ENCODE results near the gene ZSCAN29. TPM values are rescaled to one million over a fixed set of nuclear protein-coding genes. Genes with fewer than 3 reads are reported as not detected.

Gene ZSCAN29
- total RNA-seq (10 to 100 TPM; 28.5 to 29.1 TPM), polyA plus RNA-seq (ENCODE audit: insufficient read length in 2 of 2) (10 to 100 TPM; 22.3 to 25.2 TPM)
- long read RNA-seq, donor 1, partial matches to known transcripts = 0 of 1 reads
- long read RNA-seq, donor 1, other reads (novel, unspliced or antisense) = 0 of 1 reads
- long read RNA-seq, donor 2 = 0 reads
- long read RNA-seq, donor 3 = 0 reads
- long read RNA-seq, donor 4 = 0 reads

DNA sequence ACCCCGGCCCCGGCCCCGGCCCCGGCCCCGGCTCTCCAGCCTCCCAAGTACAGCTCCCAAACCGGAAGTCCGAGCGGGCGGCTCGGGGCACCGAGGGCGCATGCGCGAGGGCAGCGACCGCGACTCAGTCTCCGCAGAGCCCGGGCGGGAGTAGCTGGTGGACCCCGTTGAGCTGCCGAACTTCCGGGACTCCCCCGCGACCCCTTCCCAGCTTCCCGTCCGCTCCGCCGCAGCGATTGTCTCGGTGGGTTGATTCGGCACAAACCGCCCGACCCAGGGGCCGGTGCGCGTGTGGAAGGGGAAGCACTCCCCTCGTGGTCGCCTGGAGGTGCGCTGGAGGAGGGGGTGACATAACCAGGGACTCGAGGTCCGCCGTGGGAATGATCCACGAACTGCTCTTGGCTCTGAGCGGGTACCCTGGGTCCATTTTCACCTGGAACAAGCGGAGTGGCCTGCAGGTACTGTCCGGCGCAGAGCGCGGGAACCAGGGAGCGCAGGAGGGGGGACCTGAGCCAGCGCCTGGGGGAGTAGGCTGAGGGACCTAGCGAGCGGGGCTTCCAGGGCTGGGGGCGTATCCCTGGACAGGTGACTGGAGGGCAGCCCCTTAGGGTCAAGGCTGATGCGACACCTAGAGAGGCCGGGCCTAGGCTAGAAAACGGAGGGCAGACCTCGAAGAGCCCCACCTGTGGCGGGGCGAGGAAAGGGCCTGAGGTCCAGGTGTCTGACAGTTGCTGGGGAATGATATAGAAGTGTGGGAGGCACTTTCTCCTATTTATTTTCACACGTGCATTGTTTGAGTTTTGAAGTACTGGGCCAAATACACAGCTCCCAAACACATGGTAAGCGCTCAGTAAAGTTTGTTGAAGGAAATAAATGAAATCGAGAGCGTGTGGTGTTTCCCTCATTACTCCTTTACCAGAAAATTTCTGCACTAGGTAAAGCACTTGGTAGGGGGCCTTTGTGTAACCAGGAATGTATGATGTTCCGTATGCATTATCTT, at the start of gene ZSCAN29, which contains the start of gene TUBGCP4:
TSS of gene ZSCAN29 (minus strand) at position 69 of the 1,000 bp plus-strand sequence. CDS start 1,130 bp downstream, outside the sequence.
TSS of gene TUBGCP4 (plus strand) at position 127 of the 1,000 bp plus-strand sequence. CDS start at position 381, 254 bp downstream.
- Histone ChIP-seq H3K4me1 (ENCODE audit: control insufficient read depth, insufficient read depth, low read length) (peaks cover 17% of the 10 kb centered on the region), H3K27me3 (ENCODE audit: control insufficient read depth, insufficient read depth, low read length) (no peaks in the 10 kb centered on the region), H3K9me3 (ENCODE audit: control insufficient read depth, insufficient read depth, low read length) (no peaks in the 10 kb centered on the region), H3K36me3 (ENCODE audit: control insufficient read depth, insufficient read depth, low read length) (peaks cover 13% of the 10 kb centered on the region), H3K4me3 (ENCODE audit: low read depth, low read length) (peak within 1 kb of the TSS; percentile 89), H3K27ac (ENCODE audit: low read depth, low read length) (peak within 1 kb of the TSS; percentile 11)
- under 1% methylated on average over 52 of the region's 66 CpGs for WGBS (ENCODE audit: insufficient coverage)
- DNase-seq (ENCODE audit: low read depth in 4 of 6, low spot score in 6 of 6) = peak; percentile 61 to 96 (median 78)

DNA sequence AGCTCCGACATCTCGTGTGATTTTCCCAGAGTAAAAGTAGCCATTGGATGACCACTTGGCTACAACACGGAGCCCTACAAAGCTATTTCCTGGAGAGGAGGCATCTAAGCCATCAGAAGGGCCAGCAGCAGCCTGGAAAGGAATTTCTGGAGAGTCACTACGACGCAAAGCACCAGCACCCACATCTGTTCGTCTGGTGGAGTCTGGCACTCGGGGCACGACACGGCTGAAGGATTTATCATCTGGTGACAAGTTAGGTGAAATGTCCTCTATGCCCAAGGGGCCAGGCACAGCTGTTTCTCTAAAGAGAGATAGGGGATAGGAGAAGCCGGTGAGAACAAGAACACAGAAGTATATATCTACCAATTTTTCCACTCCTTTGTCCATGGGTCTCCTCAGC, 49.6 kb upstream of the ZSCAN29 start:
- Histone ChIP-seq H3K36me3 (ENCODE audit: control insufficient read depth, insufficient read depth, low read length) (peaks cover 75% of the 10 kb centered on the region), H3K9me3 (ENCODE audit: control insufficient read depth, insufficient read depth, low read length) (no peaks in the 10 kb centered on the region), H3K4me1 (ENCODE audit: control insufficient read depth, insufficient read depth, low read length) (no peaks in the 10 kb centered on the region), H3K4me3 (ENCODE audit: low read depth, low read length) (no peak overlapping the region), H3K27ac (ENCODE audit: low read depth, low read length) (no peak overlapping the region), H3K27me3 (ENCODE audit: control insufficient read depth, insufficient read depth, low read length) (no peaks in the 10 kb centered on the region)
- DNase-seq (ENCODE audit: low read depth in 4 of 6, low spot score in 6 of 6) = no peak
- WGBS (ENCODE audit: insufficient coverage) = 80% methylated on average over 9 of the region's 10 CpGs

DNA sequence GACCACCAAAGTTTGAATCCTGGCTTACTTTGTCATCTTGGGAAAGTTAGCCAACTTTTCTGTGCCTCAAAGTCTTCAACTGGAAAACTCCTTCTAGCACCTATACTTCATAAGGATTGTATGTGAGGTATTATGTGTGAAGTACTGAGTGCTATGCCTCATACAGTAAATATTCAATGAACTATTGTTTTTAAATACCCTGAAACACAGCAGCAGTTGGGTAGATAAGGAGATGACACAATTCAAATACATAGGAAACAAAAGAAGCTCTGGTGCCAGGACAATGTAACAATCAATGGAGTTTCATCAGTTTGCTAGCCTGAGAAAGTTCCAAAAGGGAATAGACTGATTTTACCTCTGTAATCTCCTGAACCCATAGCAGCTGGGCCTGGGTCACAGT, 43.4 kb upstream of the ZSCAN29 start:
- Histone ChIP-seq H3K9me3 (ENCODE audit: control insufficient read depth, insufficient read depth, low read length) (no peaks in the 10 kb centered on the region), H3K27me3 (ENCODE audit: control insufficient read depth, insufficient read depth, low read length) (no peaks in the 10 kb centered on the region), H3K36me3 (ENCODE audit: control insufficient read depth, insufficient read depth, low read length) (peaks cover 69% of the 10 kb centered on the region), H3K4me1 (ENCODE audit: control insufficient read depth, insufficient read depth, low read length) (no peaks in the 10 kb centered on the region), H3K4me3 (ENCODE audit: low read depth, low read length) (no peak overlapping the region), H3K27ac (ENCODE audit: low read depth, low read length) (no peak overlapping the region)
- DNase-seq (ENCODE audit: low read depth in 4 of 6, low spot score in 6 of 6) = no peak

DNA sequence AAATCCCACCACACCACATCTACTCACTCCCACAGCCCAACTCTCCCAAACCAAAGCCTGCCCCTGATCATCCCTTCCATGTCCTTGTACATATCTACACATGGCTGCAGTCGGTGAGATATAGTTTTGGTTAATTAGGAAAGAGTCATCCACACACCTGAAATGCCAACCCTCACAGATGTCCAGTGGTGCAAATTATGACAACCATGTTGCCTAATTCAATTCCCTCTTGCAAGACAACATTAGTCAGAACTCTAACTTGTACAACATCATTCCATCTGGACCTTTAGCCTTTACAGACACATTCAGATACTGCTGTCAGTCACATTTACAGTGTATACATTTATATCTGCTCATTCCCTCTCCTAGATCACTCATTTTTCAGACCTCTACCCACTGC, 41.3 kb upstream of the ZSCAN29 start:
- Histone ChIP-seq H3K36me3 (ENCODE audit: control insufficient read depth, insufficient read depth, low read length) (peaks cover 72% of the 10 kb centered on the region), H3K27me3 (ENCODE audit: control insufficient read depth, insufficient read depth, low read length) (no peaks in the 10 kb centered on the region), H3K4me1 (ENCODE audit: control insufficient read depth, insufficient read depth, low read length) (no peaks in the 10 kb centered on the region), H3K4me3 (ENCODE audit: low read depth, low read length) (no peak overlapping the region), H3K9me3 (ENCODE audit: control insufficient read depth, insufficient read depth, low read length) (no peaks in the 10 kb centered on the region), H3K27ac (ENCODE audit: low read depth, low read length) (no peak overlapping the region)
- no peak for DNase-seq (ENCODE audit: low read depth in 4 of 6, low spot score in 6 of 6)
- WGBS (ENCODE audit: insufficient coverage) = no CpG with 5 or more reads among the region's 1 CpG

DNA sequence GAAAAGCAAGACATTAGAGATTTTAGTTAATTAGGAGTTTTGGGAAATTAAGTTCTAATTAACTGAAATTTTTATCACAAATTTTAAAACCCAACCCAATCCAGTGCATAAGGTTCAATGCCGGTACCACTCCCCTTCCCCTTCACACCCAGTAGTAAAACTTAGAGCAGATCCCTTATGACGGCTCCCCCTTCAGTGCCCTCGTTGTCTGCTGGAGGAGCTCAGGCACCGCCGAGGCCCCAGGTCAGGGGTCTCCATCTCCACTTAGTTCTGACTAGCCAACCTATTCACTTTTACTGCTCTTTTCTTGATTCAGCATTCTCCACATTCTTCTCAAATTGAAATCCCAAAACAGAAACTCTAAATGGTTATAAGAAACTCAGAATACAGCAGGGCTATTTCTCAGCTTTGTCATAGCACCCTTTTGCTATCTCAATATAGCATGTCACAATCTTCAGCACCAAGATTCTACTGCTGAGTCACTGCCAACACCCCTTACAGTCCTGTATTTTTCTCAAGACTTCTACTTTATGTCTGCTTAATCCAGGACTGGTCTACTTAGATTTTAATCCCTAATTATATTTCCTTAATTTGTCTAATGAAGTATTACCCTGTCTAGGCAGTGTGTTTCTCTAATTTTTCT, 39.9 kb upstream of the ZSCAN29 start:
- Histone ChIP-seq H3K27me3 (ENCODE audit: control insufficient read depth, insufficient read depth, low read length) (no peaks in the 10 kb centered on the region), H3K4me1 (ENCODE audit: control insufficient read depth, insufficient read depth, low read length) (no peaks in the 10 kb centered on the region), H3K27ac (ENCODE audit: low read depth, low read length) (no peak overlapping the region), H3K36me3 (ENCODE audit: control insufficient read depth, insufficient read depth, low read length) (peaks cover 69% of the 10 kb centered on the region), H3K4me3 (ENCODE audit: low read depth, low read length) (no peak overlapping the region), H3K9me3 (ENCODE audit: control insufficient read depth, insufficient read depth, low read length) (no peaks in the 10 kb centered on the region)
- DNase-seq (ENCODE audit: low read depth in 4 of 6, low spot score in 6 of 6) = no peak
- WGBS (ENCODE audit: insufficient coverage) = 63% methylated on average over 5 of the region's 5 CpGs

DNA sequence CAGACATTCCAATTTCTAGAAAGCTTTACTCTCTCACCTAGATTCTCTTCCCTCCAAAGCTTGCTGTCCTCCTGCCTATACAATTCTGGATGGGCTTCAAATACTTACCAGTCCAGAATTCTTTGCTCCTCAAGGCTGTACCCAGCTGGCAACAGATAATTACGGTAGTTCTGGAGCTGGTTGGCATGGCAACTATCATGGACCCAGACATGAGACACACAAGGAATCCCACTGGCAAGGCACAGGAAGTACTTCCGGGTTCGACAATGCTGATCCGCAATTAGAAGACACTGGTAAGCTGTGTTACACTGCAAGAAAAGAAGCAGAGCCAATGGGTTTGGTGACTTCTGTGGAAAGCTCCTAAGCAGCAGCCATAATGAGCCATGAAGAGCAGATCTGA, 37.9 kb upstream of the ZSCAN29 start:
- DNase-seq (ENCODE audit: low read depth in 4 of 6, low spot score in 6 of 6) = peak in 2 of 6 donors; percentile 4 to 7
- no peak overlapping the region for H3K4me3 ChIP-seq (ENCODE audit: low read depth, low read length)
- peaks cover 65% of the 10 kb centered on the region for H3K36me3 ChIP-seq (ENCODE audit: control insufficient read depth, insufficient read depth, low read length)
- 79% methylated on average over 4 of the region's 4 CpGs for WGBS (ENCODE audit: insufficient coverage)
- H3K27ac ChIP-seq (ENCODE audit: low read depth, low read length) = no peak overlapping the region
- H3K27me3 ChIP-seq (ENCODE audit: control insufficient read depth, insufficient read depth, low read length) = no peaks in the 10 kb centered on the region
- H3K9me3 ChIP-seq (ENCODE audit: control insufficient read depth, insufficient read depth, low read length) = no peaks in the 10 kb centered on the region
- no peaks in the 10 kb centered on the region for H3K4me1 ChIP-seq (ENCODE audit: control insufficient read depth, insufficient read depth, low read length)

DNA sequence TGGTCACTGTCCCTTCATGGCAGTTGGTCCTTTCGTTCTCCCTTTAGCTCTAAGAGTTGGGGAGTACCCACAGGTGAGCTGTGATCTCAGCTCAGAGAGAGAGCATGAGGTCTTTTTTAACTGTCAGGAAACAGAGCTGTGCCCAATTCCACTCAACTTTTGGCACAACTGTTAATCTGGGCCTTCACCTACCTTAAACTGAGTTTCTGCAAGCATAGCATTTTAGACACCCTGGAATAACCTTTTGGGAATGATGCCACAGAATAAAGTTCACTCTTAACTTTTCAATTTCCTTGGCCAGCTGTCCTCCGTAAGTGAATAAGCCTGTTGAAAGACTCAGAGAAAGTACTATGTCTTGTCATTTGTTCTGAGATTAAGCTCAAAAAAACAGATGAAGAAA, 36.0 kb upstream of the ZSCAN29 start:
- H3K27me3 ChIP-seq (ENCODE audit: control insufficient read depth, insufficient read depth, low read length) = no peaks in the 10 kb centered on the region
- H3K27ac ChIP-seq (ENCODE audit: low read depth, low read length) = no peak overlapping the region
- no peak for DNase-seq (ENCODE audit: low read depth in 4 of 6, low spot score in 6 of 6)
- peaks cover 61% of the 10 kb centered on the region for H3K36me3 ChIP-seq (ENCODE audit: control insufficient read depth, insufficient read depth, low read length)
- 100% methylated on average over 1 of the region's 2 CpGs for WGBS (ENCODE audit: insufficient coverage)
- no peaks in the 10 kb centered on the region for H3K9me3 ChIP-seq (ENCODE audit: control insufficient read depth, insufficient read depth, low read length)
- H3K4me1 ChIP-seq (ENCODE audit: control insufficient read depth, insufficient read depth, low read length) = no peaks in the 10 kb centered on the region
- H3K4me3 ChIP-seq (ENCODE audit: low read depth, low read length) = no peak overlapping the region

DNA sequence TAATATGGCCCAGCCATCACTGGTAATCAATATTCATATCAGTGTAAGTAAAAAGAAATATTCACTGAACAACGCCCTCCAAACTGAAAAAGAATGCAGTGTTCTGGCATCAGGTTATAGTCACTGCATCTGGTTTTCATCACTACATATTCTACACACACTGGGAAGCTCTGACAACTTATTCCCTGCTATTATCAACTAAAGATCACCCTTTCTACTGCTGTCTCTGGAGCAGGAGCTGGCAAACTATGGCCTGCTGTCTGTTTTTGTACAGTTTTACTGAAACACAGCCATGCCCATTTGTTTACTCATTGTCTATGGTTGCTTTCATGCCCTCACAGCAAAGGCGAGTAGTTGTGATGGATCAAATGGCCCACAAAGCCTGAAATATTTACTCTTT, 35.3 kb upstream of the ZSCAN29 start:
- Histone ChIP-seq H3K36me3 (ENCODE audit: control insufficient read depth, insufficient read depth, low read length) (peaks cover 62% of the 10 kb centered on the region), H3K4me1 (ENCODE audit: control insufficient read depth, insufficient read depth, low read length) (no peaks in the 10 kb centered on the region), H3K27me3 (ENCODE audit: control insufficient read depth, insufficient read depth, low read length) (no peaks in the 10 kb centered on the region), H3K9me3 (ENCODE audit: control insufficient read depth, insufficient read depth, low read length) (no peaks in the 10 kb centered on the region), H3K4me3 (ENCODE audit: low read depth, low read length) (no peak overlapping the region), H3K27ac (ENCODE audit: low read depth, low read length) (no peak overlapping the region)
- WGBS (ENCODE audit: insufficient coverage) = no CpG with 5 or more reads among the region's 2 CpGs
- DNase-seq (ENCODE audit: low read depth in 4 of 6, low spot score in 6 of 6) = no peak

DNA sequence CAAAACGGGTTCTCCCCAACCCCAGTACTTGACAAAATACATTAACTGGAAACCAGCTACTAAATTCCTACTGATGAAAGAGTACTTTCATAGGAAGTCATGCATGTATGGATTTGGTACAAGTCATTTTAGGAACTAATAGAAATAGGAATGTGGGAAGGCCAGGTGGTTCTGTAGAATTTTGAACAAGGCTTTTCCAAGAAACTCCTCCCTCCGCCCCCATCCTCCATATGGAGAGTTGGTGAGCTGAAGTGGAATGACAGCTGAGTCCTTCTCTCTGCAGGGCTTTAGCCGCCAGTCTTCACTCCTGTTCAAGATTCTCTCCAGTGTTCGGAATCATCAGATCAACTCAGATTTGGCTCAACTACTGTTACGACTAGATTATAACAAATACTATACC, 33.3 kb upstream of the ZSCAN29 start:
- H3K27me3 ChIP-seq (ENCODE audit: control insufficient read depth, insufficient read depth, low read length) = no peaks in the 10 kb centered on the region
- no CpG with 5 or more reads among the region's 5 CpGs for WGBS (ENCODE audit: insufficient coverage)
- H3K27ac ChIP-seq (ENCODE audit: low read depth, low read length) = no peak overlapping the region
- peaks cover 67% of the 10 kb centered on the region for H3K36me3 ChIP-seq (ENCODE audit: control insufficient read depth, insufficient read depth, low read length)
- no peaks in the 10 kb centered on the region for H3K4me1 ChIP-seq (ENCODE audit: control insufficient read depth, insufficient read depth, low read length)
- H3K4me3 ChIP-seq (ENCODE audit: low read depth, low read length) = no peak overlapping the region
- H3K9me3 ChIP-seq (ENCODE audit: control insufficient read depth, insufficient read depth, low read length) = no peaks in the 10 kb centered on the region
- DNase-seq (ENCODE audit: low read depth in 4 of 6, low spot score in 6 of 6) = peak in 1 of 6 donors; percentile 5
